IPS DF 6.9 (cell line): ENCODE data around the gene ADAMTS17.

Source experiments
- DNase-seq: peaks from one replicate; pipeline ENCODE4 v3.0.0-alpha.2; 2013; ENCODE audit warnings: low read depth, low spot score
- H3K27ac ChIP-seq: one replicate; pipeline ENCODE4 v1.5.1; 2013; ENCODE audit warnings: low read length, control low read depth
- H3K27me3 ChIP-seq: 2 replicates; pipeline ENCODE4 v1.6.1; 2013; ENCODE audit warnings: mild to moderate bottlenecking, low read length; ENCODE audit not compliant: control insufficient read depth, insufficient read depth
- H3K36me3 ChIP-seq: 2 replicates; pipeline ENCODE4 v1.6.1; 2013; ENCODE audit warnings: low read length; ENCODE audit not compliant: control insufficient read depth, insufficient read depth
- H3K4me1 ChIP-seq: 2 replicates; pipeline ENCODE4 v1.6.1; 2013; ENCODE audit warnings: low read length; ENCODE audit not compliant: control insufficient read depth, insufficient read depth
- H3K4me3 ChIP-seq: 2 replicates; pipeline ENCODE4 v1.5.1; 2013; ENCODE audit warnings: mild to moderate bottlenecking, low read length
- H3K9me3 ChIP-seq: 2 replicates; pipeline ENCODE4 v1.6.1; 2013; ENCODE audit warnings: low read length, inconsistent platforms; ENCODE audit not compliant: control insufficient read depth, insufficient read depth
- WGBS: extraction: QIAGEN DNeasy Blood & Tissue Kit; methylation state at CpG from one replicate; pipeline ENCODE4 v1.1.7; 2013; ENCODE audit warnings: mixed read lengths, missing lambda C conversion rate; ENCODE audit not compliant: insufficient read length, insufficient coverage; 5-methylcytosine and 5-hydroxymethylcytosine counted together

The ADAMTS17 gene

DNA sequence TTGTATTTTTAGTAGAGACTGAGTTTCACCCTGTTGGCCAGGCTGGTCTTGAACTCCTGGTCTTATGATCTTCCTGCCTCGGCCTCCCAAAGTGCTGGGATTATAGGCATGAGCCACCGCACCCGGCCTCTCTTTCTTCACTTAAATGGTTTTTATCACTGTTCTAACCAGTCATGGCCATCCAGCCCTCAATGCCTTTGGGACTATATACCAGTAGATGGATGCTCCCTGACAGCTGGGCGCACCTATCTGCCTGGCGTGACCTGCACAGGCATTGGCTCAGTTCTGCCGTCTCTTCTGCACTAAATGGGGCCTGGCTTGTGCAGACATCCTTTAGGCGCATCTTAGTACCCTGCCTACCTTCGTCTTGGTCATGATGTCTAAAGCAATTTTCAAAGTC lies 233.4 kb downstream of the ADAMTS17 start:
- no peak for DNase-seq
- no CpG with 5 or more reads among the region's 8 CpGs for WGBS
- no peaks in the 10 kb centered on the region for H3K27me3 ChIP-seq

DNA sequence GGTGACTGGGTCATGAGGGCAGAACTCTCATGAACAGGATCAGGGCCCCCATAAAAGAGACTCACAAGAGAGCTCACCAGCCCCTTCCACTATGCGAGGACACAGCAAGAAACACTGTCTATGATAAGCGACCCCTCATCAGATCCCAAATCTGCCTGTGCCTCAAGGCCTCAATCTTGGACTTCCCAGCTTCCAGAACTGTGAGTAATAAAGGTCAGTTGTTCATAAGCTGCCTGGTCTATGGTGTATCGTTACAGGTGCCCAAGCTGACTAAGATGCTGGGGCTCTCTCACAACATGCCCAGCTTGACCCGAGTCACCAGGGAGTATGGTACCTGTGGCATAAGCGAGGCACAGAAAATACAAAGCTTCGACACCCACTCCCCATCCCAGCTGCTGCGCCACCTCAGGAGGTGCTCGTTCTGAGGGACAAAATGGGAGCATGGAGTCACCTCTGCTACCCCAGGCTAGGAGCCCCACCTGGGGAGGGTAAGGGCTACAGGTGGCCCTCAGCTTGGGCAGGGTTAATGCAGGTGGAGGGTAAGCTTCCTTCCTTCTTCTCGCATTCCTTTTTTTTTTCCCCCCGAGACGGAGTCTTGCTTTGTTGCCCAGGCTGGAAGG lies 234.1 kb downstream of the ADAMTS17 start:
- Histone ChIP-seq H3K27me3 (no peaks in the 10 kb centered on the region), H3K4me3 (no peak overlapping the region), H3K27ac (no peak overlapping the region), H3K36me3 (no peaks in the 10 kb centered on the region), H3K4me1 (peaks cover 1% of the 10 kb centered on the region; the same call in 1 of the 2 replicates), H3K9me3 (no peaks in the 10 kb centered on the region)
- no peak for DNase-seq
- WGBS: no CpG with 5 or more reads among the region's 11 CpGs

More for the DNA sequence above, 233.4 kb downstream of the ADAMTS17 start:
- no peak overlapping the region for H3K27ac ChIP-seq
- H3K4me3 ChIP-seq: no peak overlapping the region
- H3K36me3 ChIP-seq: no peaks in the 10 kb centered on the region
- peaks cover 1% of the 10 kb centered on the region; the same call in 1 of the 2 replicates for H3K4me1 ChIP-seq
- H3K9me3 ChIP-seq: no peaks in the 10 kb centered on the region

DNA sequence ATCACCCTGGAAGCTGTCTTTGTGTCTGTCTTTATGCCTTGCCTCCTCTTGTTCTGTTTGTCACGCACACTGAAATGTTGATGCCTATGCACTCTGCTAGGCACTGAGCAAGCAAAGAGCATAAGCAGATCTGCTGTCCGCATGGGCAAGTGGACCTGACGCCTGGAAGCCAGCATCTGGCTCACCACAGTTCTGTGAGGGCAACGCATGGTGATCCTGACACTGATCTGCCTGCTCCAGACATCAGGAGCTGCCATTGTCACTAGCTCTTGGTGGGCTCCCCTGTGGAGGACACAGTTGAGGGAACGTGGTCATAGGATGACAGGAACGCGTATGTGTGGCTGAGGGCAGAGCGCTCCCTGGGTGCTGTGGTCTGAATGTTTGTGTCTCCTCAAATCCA lies 234.6 kb downstream of the ADAMTS17 start:
- WGBS: no CpG with 5 or more reads among the region's 8 CpGs

DNA sequence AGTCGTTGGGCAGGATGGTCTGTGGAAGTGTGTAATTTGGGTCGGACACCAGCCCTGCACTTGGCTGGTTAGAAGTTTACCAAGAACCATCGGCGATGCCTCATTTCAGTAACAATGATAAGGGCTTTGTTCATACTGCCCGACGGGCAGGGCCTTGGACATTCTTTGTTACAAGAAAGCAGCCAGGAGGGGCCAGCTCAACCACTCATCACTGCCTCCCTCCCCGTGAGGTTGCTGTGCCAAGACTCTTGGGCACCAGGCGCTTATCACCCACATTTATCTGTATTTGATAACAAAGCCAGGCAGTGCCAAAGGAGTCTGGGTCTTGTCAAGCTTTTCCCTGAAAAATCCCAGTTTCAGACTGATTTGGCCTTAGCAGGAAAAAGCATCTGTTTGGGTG lies 235.0 kb downstream of the ADAMTS17 start:
- H3K36me3 ChIP-seq: no peaks in the 10 kb centered on the region
- H3K4me3 ChIP-seq: no peak overlapping the region
- no peak overlapping the region for H3K27ac ChIP-seq
- no peak for DNase-seq
- H3K4me1 ChIP-seq: peaks cover 1% of the 10 kb centered on the region; the same call in 1 of the 2 replicates
- no peaks in the 10 kb centered on the region for H3K9me3 ChIP-seq
- no peaks in the 10 kb centered on the region for H3K27me3 ChIP-seq
- no CpG with 5 or more reads among the region's 8 CpGs for WGBS

More for the DNA sequence above, 234.6 kb downstream of the ADAMTS17 start:
- Histone ChIP-seq H3K9me3 (no peaks in the 10 kb centered on the region), H3K36me3 (no peaks in the 10 kb centered on the region), H3K27ac (no peak overlapping the region), H3K4me3 (no peak overlapping the region), H3K27me3 (no peaks in the 10 kb centered on the region), H3K4me1 (peaks cover 1% of the 10 kb centered on the region; the same call in 1 of the 2 replicates)
- no peak for DNase-seq

DNA sequence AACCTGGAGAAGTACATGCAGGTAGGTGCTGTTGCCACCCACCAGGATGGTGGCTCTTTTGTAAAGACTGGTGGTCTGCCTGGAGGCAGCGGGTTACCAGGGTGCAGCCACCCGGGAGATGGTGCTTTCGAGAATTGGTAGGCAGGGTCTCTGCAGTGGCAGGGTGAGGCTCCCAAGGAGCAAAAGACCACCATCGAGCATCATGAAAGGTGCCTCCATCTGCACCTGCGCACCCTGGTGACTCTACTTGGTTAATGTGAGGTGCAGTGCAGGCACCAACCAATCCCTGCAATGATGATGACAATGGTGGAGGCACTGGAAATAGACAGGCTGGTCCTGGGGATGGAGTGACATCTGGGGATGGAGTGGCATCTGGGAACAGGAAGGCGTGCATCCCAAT lies 236.7 kb downstream of the ADAMTS17 start:
- H3K4me1 ChIP-seq: no peaks in the 10 kb centered on the region
- H3K27me3 ChIP-seq: no peaks in the 10 kb centered on the region
- DNase-seq: no peak
- H3K9me3 ChIP-seq: no peaks in the 10 kb centered on the region
- H3K4me3 ChIP-seq: no peak overlapping the region
- no CpG with 5 or more reads among the region's 6 CpGs for WGBS
- no peaks in the 10 kb centered on the region for H3K36me3 ChIP-seq
- no peak overlapping the region for H3K27ac ChIP-seq

DNA sequence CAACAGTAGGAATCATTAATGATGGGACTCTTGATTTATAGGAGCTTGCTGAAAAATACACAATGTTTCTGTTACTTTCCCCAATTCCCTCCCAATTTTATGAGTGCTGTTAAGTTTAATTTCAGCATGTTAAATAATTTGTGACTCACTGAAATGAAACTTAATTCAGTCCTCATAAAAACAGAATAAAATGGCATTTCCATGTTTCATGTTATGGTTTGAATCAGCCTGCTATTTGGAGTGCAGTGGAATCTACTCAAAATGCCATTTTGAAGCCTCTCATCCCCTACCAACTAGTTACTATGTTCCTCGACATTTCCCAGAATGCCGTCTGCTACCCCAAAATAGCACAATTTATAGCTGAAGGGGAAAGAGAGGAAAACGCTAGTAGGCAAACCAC lies 237.5 kb downstream of the ADAMTS17 start:
- H3K36me3 ChIP-seq: no peaks in the 10 kb centered on the region
- no peak for DNase-seq
- H3K9me3 ChIP-seq: no peaks in the 10 kb centered on the region
- no CpG with 5 or more reads among the region's 3 CpGs for WGBS
- no peaks in the 10 kb centered on the region for H3K4me1 ChIP-seq
- H3K27me3 ChIP-seq: no peaks in the 10 kb centered on the region
- no peak overlapping the region for H3K27ac ChIP-seq
- H3K4me3 ChIP-seq: no peak overlapping the region

DNA sequence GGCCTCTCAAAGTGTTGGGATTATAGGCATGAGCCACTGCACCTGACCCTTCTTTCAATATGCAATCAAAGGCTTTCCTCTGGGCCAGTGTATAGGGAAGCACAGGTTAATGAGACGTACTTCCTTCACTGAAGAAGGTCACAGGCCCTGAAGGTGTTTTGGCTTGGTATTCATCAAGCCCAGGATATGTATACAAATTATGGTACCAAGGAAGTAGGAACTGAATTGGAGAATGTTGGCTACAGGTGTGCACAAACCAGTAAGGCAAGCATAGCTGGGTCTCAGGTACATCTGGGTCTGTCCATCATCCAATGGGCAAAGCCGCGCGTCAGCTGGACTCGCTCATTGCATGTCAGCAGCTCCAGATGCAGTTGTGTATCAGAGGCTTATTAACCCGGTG lies 237.9 kb downstream of the ADAMTS17 start:
- Histone ChIP-seq H3K36me3 (no peaks in the 10 kb centered on the region), H3K27ac (no peak overlapping the region), H3K4me1 (no peaks in the 10 kb centered on the region), H3K9me3 (no peaks in the 10 kb centered on the region), H3K4me3 (no peak overlapping the region), H3K27me3 (no peaks in the 10 kb centered on the region)
- no CpG with 5 or more reads among the region's 6 CpGs for WGBS
- no peak for DNase-seq

DNA sequence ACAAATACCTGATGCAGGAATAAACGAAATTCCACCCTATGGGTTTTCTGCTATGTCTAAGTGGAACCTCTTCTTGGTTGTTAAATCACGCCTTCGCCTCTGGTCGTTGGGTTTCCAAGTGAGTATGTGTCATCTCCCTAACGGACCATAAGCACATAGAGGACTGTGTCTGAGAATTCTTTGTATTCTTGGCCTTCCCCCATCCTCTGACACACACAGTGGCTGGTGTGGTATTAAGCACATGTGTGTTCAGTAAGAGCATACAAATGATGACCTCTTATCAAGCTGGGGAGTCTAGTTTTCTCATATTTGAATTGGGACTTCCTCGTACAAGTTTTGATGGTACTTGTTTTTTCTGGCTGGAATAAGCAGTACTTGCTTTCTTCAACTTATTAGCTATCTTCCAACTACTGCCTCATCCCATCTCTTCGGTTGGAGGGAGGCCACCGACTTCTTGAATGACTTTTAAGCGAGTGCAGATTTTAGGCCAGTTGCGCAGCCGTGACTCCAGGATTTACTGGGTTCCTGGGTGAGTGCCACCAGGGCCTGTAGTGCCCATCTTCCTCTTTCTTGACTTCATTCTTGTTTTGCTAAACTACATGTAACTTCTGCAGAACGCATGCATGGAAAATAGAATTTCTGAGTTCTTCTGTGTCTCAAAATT lies 240.2 kb downstream of the ADAMTS17 start:
- H3K4me3 ChIP-seq: no peak overlapping the region
- WGBS: no CpG with 5 or more reads among the region's 12 CpGs
- H3K9me3 ChIP-seq: no peaks in the 10 kb centered on the region
- no peak overlapping the region for H3K27ac ChIP-seq
- DNase-seq: no peak
- no peaks in the 10 kb centered on the region for H3K4me1 ChIP-seq
- H3K27me3 ChIP-seq: no peaks in the 10 kb centered on the region
- no peaks in the 10 kb centered on the region for H3K36me3 ChIP-seq

DNA sequence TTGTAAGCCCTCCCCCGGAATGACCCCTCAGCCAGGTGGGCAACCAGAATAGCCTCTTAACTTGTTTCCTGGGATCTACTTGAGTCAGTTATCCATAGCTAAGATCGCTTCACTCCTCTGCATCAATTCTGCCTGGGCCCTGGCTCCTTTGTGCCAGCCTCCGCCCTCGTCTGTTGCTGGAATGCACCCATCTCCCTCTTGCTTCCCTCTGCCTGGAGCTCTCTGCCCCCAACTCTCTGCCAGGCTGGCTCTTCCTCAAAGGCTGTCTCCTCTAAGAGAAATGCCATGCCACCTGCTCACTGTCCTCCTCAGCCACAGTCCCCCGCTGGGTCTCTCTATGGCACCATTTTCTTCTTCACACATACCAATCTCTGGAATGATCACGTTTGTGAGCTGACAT lies 240.8 kb downstream of the ADAMTS17 start:
- no peak for DNase-seq
- Histone ChIP-seq H3K9me3 (no peaks in the 10 kb centered on the region), H3K4me1 (no peaks in the 10 kb centered on the region), H3K36me3 (no peaks in the 10 kb centered on the region), H3K27ac (no peak overlapping the region), H3K27me3 (no peaks in the 10 kb centered on the region), H3K4me3 (no peak overlapping the region)
- no CpG with 5 or more reads among the region's 6 CpGs for WGBS

DNA sequence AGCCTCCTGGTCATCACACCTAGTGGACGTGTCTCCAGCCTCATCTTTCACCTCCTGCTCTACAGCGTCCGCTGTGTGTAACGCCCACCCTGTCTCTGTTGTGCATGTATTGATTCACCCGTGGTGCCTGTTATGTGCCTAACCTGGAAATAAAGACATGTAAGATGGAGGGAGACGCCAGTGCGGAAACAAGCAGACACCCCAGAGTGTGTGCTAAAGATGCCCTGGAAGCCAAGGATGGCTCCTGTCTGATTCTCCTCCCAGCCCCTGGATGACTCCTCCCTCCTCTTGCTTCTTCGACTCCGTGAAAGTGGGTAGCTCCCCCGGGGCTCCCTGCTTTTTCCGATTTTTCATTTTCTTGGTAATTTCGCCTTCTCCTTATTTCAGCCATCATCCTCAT lies 241.8 kb downstream of the ADAMTS17 start:
- no peaks in the 10 kb centered on the region for H3K4me1 ChIP-seq
- DNase-seq: no peak
- H3K4me3 ChIP-seq: no peak overlapping the region
- no peaks in the 10 kb centered on the region for H3K9me3 ChIP-seq
- WGBS: no CpG with 5 or more reads among the region's 12 CpGs
- H3K27me3 ChIP-seq: no peaks in the 10 kb centered on the region
- H3K27ac ChIP-seq: no peak overlapping the region
- no peaks in the 10 kb centered on the region for H3K36me3 ChIP-seq

DNA sequence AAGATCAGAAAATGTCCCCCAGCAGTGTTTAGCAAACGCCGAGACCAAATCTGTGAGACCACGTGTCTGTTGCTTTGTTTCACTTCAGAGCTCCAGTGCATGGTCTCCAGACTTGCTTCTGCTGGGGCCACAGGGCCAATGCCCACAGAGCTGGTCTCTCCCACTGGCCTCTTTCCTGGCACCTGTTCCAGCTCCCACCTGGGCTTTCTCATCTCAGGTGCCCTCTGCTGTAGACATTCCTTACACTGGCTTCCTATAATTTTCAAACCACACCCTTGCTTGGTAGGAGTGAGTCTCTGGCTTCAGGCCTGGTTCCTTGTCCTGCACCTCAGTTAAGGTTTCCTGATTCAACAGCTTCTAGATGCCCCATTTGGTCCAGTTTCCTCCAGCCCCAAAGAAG lies 243.1 kb downstream of the ADAMTS17 start:
- Histone ChIP-seq H3K27ac (no peak overlapping the region), H3K9me3 (no peaks in the 10 kb centered on the region), H3K27me3 (no peaks in the 10 kb centered on the region), H3K4me1 (peaks cover 3% of the 10 kb centered on the region; the same call in 1 of the 2 replicates), H3K4me3 (no peak overlapping the region), H3K36me3 (no peaks in the 10 kb centered on the region)
- DNase-seq: no peak
- WGBS: no CpG with 5 or more reads among the region's 3 CpGs
